Body of pancreas (tissue), 4 donors: Measurements from ENCODE around the gene C6orf52. TPM values are rescaled to one million over a fixed set of nuclear protein-coding genes. Genes with fewer than 3 reads are reported as not detected.
"Not testable (repeated sequence)": the region's sequence is repeated elsewhere in the genome, so short reads cannot be mapped to it uniquely, and the experiment has no call there.

Experiments
- ATAC-seq: fragments of 150-250 bp; one replicate; pipeline ENCODE4 v1.9.1; 2016
- DNase-seq, 4 donors: peaks; one replicate each; pipeline ENCODE4 v3.0.0-alpha.2; 2019
- H3K27ac ChIP-seq, 4 donors: fragments of 200-600 bp; sonication (generic); 1 replicate in 3 of 4; 2 replicates in 1 of 4; pipeline versions ENCODE4 v1.5.1 to v1.6.1; 2016 to 2019; ENCODE audit warnings: mild to moderate bottlenecking in 1 of 4, mixed read lengths in 1 of 4, moderate library complexity in 1 of 4
- H3K27me3 ChIP-seq, 2 donors: fragments of 200-600 bp; sonication (generic); one replicate each; pipeline ENCODE4 v1.6.0; 2016; ENCODE audit warnings: mild to moderate bottlenecking in 1 of 2
- H3K36me3 ChIP-seq, 2 donors: fragments of 200-600 bp; sonication (generic); replicated peaks in 1 of 2; 2 replicates each; pipeline ENCODE4 v1.5.1; 2016; ENCODE audit warnings: low read depth in 2 of 2; ENCODE audit not compliant: insufficient read depth in 1 of 2
- H3K4me1 ChIP-seq: fragments of 200-600 bp; sonication (generic); one replicate; pipeline ENCODE4 v1.6.0; 2016
- H3K4me3 ChIP-seq, 2 donors: fragments of 200-600 bp; sonication (generic); 1 replicate in 1 of 2; 2 replicates in 1 of 2; pipeline ENCODE4 v1.5.1; 2016 to 2019
- H3K9me3 ChIP-seq, 3 donors: fragments of 200-600 bp; sonication (generic); 1 replicate in 2 of 3; 2 replicates in 1 of 3; pipeline ENCODE4 v1.5.1; 2016
- CTCF ChIP-seq, 7 experiments: fragments of 450-650 bp in 4 of 7; fragments of 200-600 bp in 3 of 7; sonication (generic) in 3 of 7; IDR thresholded peaks; one replicate each; pipeline ENCODE4 v1.5.1; 2016 to 2019; ENCODE audit warnings: antibody characterized with exemption in 7 of 7
- POLR2A ChIP-seq, 3 donors: fragments of 450-650 bp; IDR thresholded peaks; one replicate each; pipeline ENCODE4 v1.6.1; 2016; ENCODE audit warnings: antibody characterized with exemption in 3 of 3, mild to moderate bottlenecking in 2 of 3
- WGBS, 2 donors: methylation state at CpG; one replicate each; pipeline ENCODE4 v1.1.5; 2017; 5-methylcytosine and 5-hydroxymethylcytosine counted together
- intact Hi-C: fragments of 100-400 bp; cut with DNase I; formaldehyde crosslinking; loops from one replicate; pipeline ENCODE4 v1.15.1; 2023
- total RNA-seq, 2 donors: library from RNA; depleted of rRNA; stranded (reverse); fragments of >200 nt; gene quantifications; one replicate each; pipeline ENCODE4 v1.1.0, GENCODE V29; 2016

C6orf52 gene
- total RNA-seq, 2 donors from 2014 or later: not detected

DNA sequence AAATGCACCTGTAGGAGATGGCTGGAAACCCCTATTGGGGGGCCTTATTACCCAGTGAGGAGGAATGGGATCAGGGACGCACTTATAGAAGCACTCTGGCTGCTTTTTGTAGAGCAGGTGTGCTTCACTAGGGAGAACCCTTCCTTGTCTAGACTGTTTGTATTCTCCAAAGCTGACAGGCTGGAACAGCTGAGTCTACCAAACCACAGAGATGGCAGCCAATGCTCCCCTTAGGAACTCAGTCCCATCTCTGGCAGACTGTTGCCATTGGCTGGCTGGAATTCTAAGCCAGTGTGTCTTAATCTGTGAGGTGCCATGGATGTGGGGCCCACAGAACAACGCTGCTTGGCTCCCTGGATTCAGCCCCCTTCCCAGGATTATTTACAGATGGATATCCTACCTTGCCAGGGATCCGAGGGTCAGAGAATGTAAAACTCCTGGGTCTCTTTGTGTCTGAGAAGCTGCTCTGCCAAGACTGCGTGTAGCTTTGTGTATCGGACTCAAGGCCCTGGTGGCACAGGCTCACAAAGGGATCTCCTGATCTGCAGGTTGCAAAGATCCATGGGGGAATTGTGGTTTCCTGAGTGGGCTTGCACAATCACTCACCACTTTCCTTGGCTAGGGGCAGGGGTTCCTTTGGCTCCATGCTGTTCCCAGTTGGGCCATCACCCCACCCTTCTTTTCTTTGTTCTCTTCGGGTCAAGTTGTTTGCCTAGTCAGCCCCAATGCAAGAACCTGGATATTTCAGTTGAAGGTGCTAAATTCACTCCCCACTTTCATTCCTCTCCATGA lies 26.1 kb downstream of the C6orf52 start:
- TF ChIP-seq CTCF (IDR thresholded peaks at IDR 0.05) (no peak), POLR2A (IDR thresholded peaks at IDR 0.05) (no peak)
- DNase-seq: no peak
- Histone ChIP-seq H3K4me3 (no peak overlapping the region), H3K27me3 (no peaks in the 10 kb centered on the region), H3K36me3 (no peaks in the 10 kb centered on the region), H3K9me3 (no peaks in the 10 kb centered on the region), H3K4me1 (no peaks in the 10 kb centered on the region), H3K27ac (no peak overlapping the region)
- WGBS, 2 donors: 82 to 95% methylated on average over 6 of the region's 6 CpGs
- intact Hi-C loops: no loop called here
- no peak for ATAC-seq

GRCh38 chr6:10665595-10665994 lies 28.8 kb downstream of the C6orf52 start:
- intact Hi-C loops: not testable (repeated sequence)
- 26 to 27% methylated on average over 1 of the region's 1 CpG for WGBS, 2 donors

DNA sequence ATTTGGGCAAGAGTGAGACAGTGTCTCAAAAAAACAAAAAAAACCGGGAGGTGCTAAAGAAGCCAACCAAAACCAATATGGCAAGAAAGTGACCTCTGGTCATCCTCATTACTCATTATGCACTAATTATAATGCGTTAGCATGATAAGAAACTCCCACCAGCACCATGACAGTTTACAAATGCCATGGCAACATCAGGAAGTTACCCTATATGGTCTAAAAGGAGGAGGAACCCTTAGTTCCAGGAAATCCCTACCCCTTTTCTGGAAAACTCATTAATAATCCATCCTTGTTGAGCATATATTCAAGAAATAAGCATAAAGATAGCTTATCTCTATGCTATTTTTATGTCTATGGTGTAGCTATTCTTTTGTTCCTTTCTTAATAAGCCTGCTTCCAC lies 31.7 kb downstream of the C6orf52 start:
- Histone ChIP-seq H3K27ac (no peak overlapping the region), H3K4me3 (no peak overlapping the region), H3K36me3 (no peaks in the 10 kb centered on the region), H3K4me1 (no peaks in the 10 kb centered on the region), H3K27me3 (no peaks in the 10 kb centered on the region), H3K9me3 (no peaks in the 10 kb centered on the region)
- ATAC-seq (no peak), DNase-seq (no peak)
- 88 to 90% methylated on average over 2 of the region's 2 CpGs for WGBS, 2 donors
- no peak for TF ChIP-seq POLR2A (IDR thresholded peaks at IDR 0.05)
- TF ChIP-seq CTCF (IDR thresholded peaks at IDR 0.05): no peak
- intact Hi-C loops: no loop called here

More at GRCh38 chr6:10665595-10665994, 28.8 kb downstream of the C6orf52 start:
- not testable (repeated sequence) for H3K4me1 ChIP-seq, H3K4me3 ChIP-seq, H3K27me3 ChIP-seq, H3K27ac ChIP-seq, DNase-seq, H3K9me3 ChIP-seq, H3K36me3 ChIP-seq, ATAC-seq

- Histone ChIP-seq H3K36me3 (no peaks in the 10 kb centered on the region), H3K4me1 (no peaks in the 10 kb centered on the region), H3K4me3 (no peak overlapping the region), H3K27ac (no peak overlapping the region), H3K27me3 (no peaks in the 10 kb centered on the region), H3K9me3 (no peaks in the 10 kb centered on the region)
- WGBS, 2 donors: 87 to 88% methylated on average over 8 of the region's 8 CpGs
- intact Hi-C loops: no loop called here
- ATAC-seq (no peak), DNase-seq (no peak)
- TF ChIP-seq CTCF (IDR thresholded peaks at IDR 0.05) (no peak), POLR2A (IDR thresholded peaks at IDR 0.05) (no peak)
Observed at GRCh38 chr6:10662207-10662606, 32.2 kb downstream of the C6orf52 start.

DNA sequence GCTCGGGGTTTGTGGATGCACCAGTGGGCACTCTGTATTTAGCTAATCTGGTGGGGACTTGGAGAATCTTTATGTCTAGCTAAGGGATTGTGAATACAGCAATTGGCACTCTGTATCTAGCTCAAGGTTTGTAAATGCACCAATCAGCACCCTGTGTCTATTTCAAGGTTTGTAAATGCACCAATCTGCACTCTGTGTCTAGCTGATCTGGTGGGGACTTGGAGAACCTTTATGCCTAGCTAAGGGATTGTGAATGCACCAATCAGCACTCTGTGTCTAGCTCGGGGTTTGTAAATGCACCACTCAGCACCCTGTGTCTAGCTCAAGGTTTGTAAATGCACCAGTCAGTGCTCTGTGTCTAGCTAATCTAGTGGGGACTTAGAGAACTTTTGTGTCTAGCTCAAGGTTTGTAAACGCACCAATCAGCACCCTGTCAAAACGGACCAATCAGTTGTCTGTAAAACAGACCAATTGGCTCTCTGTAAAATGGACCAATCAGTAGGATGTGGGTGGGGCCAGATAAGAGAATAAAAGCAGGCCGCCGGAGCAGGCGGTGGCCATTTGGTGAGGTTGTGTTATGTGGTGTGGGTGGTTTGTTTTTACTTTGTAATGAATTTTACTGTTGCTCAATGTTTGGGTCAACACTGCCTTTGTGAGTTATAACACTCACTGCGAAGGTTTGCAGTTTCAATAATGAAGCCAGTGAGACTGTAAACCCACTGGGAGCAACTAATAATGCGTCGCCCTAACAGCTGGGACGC lies 33.8 kb downstream of the C6orf52 start:
- not testable (repeated sequence) for ATAC-seq, H3K4me3 ChIP-seq

More for the DNA sequence above, 33.8 kb downstream of the C6orf52 start:
- H3K36me3 ChIP-seq, H3K9me3 ChIP-seq, H3K27me3 ChIP-seq, intact Hi-C loops, DNase-seq, H3K4me1 ChIP-seq, H3K27ac ChIP-seq: not testable (repeated sequence)
- WGBS, 2 donors: 91 to 92% methylated on average over 10 to 11 of the region's 11 CpGs
